HG02884 (cell line): Measurements from ENCODE around the gene SH3TC1.

ENCODE experiments used
- ATAC-seq: cut with Tn5 transposase; IDR thresholded peaks from one replicate; pipeline ENCODE4 v1.9.1; 2021; ENCODE audit warnings: mild to moderate bottlenecking, moderate library complexity; ENCODE audit not compliant: unreplicated experiment

The SH3TC1 gene

GRCh38 chr4:8213121-8213520 is 14.0 kb downstream of the SH3TC1 start:
- no peak for ATAC-seq

GRCh38 chr4:8214136-8214535 is 15.0 kb downstream of the SH3TC1 start:
- no peak for ATAC-seq

DNA sequence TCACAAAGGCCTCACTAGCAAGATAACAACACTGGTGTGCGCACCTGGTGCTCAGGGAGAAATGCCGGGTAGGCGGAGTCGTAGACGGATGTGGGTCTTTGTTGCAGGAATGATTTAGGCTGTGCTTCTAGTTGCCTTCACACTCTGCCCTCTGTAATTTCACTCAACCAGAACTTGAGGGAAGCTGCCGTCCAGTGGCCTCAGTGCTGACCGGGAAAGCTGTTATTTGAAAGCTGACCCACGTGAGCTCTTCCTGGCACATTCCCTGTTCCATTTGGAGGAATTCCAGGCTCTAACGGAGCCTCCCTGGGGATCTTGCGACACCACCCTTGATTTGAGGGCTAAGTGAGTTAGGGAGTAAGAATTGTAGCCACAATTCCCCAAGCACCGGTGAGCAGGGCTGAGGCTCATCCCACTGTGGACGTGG is 15.9 kb downstream of the SH3TC1 start:
- ATAC-seq, result no peak

GRCh38 chr4:8215641-8216442 is 16.8 kb downstream of the SH3TC1 start:
- no peak for ATAC-seq

- ATAC-seq, result no peak
Measured at GRCh38 chr4:8216443-8217245, 17.6 kb downstream of the SH3TC1 start.

DNA sequence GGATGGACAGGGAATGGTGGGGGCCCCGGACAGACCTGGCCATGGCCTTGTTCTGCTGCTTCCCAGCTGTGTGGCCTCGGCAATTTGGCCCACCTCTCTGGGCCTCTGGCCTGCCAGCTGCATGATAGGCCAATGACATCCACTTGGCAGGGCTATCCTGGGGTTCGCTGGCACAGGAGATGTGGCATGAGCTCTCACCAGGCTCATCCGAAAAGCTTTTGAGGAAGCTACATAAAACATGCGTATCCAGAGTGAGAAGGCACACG is 18.1 kb downstream of the SH3TC1 start:
- ATAC-seq, result no peak

DNA sequence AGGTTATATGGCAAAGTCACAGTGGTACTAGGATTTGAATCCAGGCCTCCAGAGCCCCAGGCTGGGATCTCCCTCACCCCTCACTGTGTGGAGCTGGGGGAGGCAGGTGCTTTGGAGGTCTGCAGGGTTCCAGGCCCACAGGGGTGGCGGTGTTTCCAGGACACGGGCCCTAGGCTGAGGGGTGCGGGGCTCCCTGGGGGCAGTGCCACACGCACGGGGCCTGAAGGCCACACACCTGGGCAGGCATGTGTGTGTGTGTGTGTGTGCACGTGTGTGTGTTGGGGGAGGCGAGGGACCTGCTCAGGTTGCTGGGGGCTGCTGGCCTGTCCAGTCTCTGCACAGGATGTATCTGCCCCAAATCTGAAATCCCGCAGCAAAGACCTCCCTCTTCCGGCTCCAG is 18.8 kb downstream of the SH3TC1 start:
- ATAC-seq, result no peak

GRCh38 chr4:8218371-8219031 is 19.4 kb downstream of the SH3TC1 start:
- ATAC-seq, result no peak

DNA sequence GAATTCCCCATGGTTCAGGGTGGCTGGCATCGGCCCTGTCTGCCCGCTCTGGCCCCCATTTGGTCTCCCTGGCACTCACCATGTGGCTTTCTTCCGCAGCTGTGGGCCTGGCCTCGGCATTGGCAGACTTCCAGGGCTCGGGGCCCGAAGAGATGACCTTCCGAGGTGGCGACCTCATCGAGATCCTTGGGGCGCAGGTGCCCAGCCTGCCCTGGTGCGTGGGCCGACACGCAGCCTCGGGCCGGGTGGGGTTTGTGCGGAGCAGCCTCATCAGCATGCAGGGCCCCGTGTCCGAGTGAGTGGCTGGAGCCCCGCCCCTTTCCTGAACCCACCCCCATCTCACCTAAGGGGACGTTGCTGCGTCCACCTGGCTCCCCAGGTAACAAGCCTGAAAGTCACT is 20.1 kb downstream of the SH3TC1 start:
- no peak for ATAC-seq

- ATAC-seq, result no peak
Measured at GRCh38 chr4:8220661-8221450, 21.8 kb downstream of the SH3TC1 start.

DNA sequence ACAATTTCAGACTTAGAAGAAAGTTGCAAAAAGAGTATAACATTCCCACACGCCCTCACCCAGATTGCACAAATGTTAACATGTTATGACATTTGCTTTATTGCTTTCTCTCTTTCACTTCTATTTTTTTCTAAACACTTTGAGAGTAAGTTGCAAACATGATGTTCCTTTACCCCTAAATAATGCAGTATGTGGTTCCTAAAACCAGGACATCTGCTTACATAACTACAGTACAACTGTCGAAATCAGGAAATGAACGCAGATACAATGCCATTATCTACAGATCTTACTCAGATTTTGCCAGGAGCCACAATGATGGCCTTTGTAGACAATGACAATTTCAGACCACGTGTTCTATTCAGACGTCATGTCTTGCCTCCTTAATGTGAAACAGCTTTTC is 22.4 kb downstream of the SH3TC1 start:
- ATAC-seq, result no peak

DNA sequence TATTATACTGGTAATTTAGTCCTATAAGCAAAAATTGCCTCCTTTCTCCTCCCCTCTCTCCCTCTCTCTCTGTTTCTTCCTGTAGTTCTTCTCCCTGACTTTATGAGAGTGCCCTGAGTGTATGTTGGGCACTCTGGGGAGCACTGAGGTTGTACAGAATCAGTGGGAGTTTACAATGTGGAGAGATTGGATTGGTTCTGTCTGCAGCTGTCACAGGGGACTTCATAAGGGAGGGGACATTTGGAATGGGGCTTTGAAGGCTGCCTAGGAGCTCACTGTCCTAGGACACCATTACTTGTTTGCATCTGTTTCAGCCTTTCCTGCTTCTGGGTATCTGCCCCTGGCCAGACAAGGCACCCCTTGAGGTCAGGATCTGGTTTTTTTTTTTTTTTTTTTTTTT is 22.9 kb downstream of the SH3TC1 start:
- no peak for ATAC-seq

DNA sequence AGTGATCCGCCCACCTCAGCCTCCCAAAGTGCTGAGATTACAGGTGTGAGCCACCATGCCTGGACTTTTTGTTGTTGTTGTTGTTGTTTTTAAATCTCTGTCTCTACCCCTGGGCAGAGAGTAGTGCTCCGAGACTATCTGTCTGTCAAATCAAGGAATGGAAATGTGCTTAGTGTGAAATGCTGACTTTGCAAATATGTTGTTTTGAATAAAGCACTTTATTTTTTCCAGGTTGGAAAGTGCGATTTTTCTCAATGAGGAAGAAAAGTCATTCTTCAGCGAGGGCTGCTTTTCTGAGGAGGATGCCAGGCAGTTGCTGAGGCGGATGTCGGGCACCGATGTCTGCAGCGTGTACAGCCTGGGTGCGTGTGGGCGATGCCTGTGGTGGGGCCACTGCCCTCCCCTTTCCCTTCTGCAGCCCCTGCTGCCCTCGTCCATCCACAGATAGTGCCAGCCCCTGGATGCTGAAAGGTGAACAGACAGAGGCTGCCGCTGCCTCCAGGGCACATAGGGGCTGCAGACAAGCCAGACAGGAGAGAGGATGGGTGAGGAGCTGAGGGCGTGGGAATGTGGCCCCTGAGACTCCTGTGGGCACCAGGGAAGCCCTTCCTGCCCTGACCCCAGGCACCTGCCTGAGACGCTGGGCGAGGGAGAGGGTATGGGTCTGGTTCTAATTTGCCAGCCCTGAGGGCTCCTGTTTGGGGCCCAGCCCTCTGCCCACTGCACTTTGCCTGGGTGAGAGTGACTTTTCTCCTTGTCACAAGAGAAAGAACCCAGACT is 23.7 kb downstream of the SH3TC1 start:
- no peak for ATAC-seq

- no peak for ATAC-seq
Measured at GRCh38 chr4:8224267-8224974, 25.3 kb downstream of the SH3TC1 start.

- no peak for ATAC-seq
Measured at GRCh38 chr4:8224975-8225625, 26.0 kb downstream of the SH3TC1 start.

- ATAC-seq, result no peak
Measured at GRCh38 chr4:8225706-8226443, 26.8 kb downstream of the SH3TC1 start.

DNA sequence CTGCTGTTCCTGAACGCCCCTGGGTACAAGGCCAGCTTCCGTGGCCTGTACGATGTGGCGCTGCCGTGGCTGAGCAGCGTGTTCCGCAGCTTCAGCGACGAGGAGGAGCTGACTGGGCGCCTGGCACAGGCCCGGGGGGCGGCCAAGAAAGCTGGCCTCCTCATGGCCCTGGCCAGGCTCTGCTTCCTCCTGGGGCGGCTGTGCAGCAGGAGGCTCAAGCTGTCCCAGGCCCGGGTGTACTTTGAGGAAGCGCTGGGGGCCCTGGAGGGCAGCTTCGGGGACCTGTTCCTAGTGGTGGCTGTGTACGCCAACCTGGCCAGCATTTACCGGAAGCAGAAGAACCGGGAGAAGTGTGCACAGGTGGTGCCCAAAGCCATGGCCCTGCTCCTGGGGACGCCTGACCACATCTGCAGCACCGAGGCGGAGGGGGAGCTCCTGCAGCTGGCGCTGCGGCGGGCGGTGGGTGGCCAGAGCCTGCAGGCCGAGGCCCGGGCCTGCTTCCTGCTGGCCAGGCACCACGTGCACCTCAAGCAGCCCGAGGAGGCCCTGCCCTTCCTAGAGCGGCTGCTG is 28.2 kb downstream of the SH3TC1 start:
- ATAC-seq, result no peak

DNA sequence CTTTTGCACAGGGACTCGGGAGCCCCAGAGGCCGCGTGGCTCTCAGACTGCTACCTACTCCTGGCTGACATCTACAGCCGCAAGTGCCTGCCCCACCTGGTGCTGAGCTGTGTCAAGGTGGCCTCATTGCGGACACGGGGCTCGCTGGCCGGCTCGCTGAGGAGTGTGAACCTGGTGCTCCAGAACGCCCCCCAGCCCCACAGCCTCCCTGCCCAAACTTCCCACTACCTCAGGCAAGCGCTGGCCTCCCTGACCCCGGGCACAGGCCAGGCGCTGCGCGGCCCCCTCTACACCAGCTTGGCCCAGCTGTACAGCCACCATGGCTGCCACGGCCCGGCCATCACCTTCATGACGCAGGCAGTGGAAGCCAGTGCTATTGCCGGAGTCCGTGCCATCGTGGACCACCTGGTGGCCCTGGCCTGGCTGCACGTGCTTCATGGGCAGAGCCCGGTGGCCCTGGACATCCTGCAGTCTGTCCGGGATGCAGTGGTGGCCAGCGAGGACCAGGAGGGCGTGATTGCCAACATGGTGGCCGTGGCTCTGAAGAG is 28.8 kb downstream of the SH3TC1 start:
- ATAC-seq, result no peak
